ENCODE results near the gene ZDHHC14. TPM values are rescaled to one million over a fixed set of nuclear protein-coding genes. Genes with fewer than 3 reads are reported as not detected.
A peak's percentile ranks its signal among the peaks of the same experiment; 100 is the strongest.
"Not testable (repeated sequence)": the region's sequence is repeated elsewhere in the genome, so short reads cannot be mapped to it uniquely, and the experiment has no call there.

ZDHHC14 gene
- total and polyA plus RNA-seq, 12 donors = 7.7 to 31.2 (median 15.2) TPM

DNA sequence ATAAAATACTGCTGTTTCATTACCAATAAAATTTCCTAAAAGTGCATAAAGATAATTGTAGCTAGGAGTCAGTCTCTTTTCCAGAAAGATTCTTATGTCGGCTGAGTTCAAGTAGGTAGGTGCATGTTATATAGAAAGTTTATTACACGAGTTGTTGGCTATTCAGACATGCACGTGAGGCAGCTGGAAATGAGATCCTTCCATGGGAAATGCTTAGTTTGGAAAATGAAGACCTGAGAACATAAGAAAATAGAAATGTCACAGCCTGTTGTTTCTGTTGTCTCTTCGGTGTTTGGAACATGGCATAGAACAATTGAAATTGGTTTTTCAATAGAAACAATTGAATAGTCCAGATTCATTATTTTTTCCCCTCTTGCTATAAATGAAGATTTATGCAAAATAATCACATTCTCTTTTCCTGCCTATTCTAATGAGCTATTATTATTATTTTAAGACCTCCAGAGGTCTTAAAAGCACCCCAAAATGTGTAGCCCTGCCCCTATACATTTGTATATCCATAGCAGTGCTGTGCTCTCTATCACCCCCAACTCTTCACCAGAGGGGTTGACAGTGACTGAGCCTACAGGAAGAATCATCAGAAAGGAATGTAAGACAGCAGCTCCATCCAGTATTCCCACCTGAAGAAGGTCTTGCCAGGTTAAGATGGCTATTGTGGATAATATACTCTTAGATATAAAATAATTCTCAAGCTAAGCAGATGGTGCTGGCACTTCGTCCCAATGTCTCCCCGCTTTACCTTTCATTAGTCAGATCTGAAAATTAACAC is 82.2 kb downstream of the ZDHHC14 start:
- H3K27me3 ChIP-seq = no peaks in the 10 kb centered on the region
- 82 to 87% methylated on average over 6 of the region's 6 CpGs for WGBS, 2 donors
- ATAC-seq (no peak), DNase-seq (no peak)
- H3K4me3 ChIP-seq = no peak overlapping the region
- H3K27ac ChIP-seq = no peak overlapping the region
- peaks cover 3 to 44% (median 20%) of the 10 kb centered on the region in 9 donors for H3K4me1 ChIP-seq
- TF ChIP-seq, protein P1, sequence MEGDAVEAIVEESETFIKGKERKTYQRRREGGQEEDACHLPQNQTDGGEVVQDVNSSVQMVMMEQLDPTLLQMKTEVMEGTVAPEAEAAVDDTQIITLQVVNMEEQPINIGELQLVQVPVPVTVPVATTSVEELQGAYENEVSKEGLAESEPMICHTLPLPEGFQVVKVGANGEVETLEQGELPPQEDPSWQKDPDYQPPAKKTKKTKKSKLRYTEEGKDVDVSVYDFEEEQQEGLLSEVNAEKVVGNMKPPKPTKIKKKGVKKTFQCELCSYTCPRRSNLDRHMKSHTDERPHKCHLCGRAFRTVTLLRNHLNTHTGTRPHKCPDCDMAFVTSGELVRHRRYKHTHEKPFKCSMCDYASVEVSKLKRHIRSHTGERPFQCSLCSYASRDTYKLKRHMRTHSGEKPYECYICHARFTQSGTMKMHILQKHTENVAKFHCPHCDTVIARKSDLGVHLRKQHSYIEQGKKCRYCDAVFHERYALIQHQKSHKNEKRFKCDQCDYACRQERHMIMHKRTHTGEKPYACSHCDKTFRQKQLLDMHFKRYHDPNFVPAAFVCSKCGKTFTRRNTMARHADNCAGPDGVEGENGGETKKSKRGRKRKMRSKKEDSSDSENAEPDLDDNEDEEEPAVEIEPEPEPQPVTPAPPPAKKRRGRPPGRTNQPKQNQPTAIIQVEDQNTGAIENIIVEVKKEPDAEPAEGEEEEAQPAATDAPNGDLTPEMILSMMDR (IDR thresholded peaks at IDR 0.05) = no peak
- H3K36me3 ChIP-seq = no peaks in the 10 kb centered on the region
- no peaks in the 10 kb centered on the region for H3K9me3 ChIP-seq
- intact Hi-C loops (cut with DNase I) = no loop called here

GRCh38 chr6:157463743-157464135 is 82.7 kb downstream of the ZDHHC14 start:
- H3K9me3 ChIP-seq; H3K36me3 ChIP-seq; H3K27me3 ChIP-seq; H3K4me3 ChIP-seq; DNase-seq; intact Hi-C loops (cut with DNase I); H3K27ac ChIP-seq; ATAC-seq: not testable (repeated sequence)
- 98 to 99% methylated on average over 4 of the region's 4 CpGs for WGBS, 2 donors
- peaks cover 3 to 44% (median 20%) of the 10 kb centered on the region in 9 donors for H3K4me1 ChIP-seq

- ATAC-seq (no peak), DNase-seq (no peak)
- 88 to 90% methylated on average over 11 of the region's 11 CpGs for WGBS, 2 donors
Observed at GRCh38 chr6:157464653-157465535, 83.9 kb downstream of the ZDHHC14 start.

GRCh38 chr6:157466342-157466648 is 85.3 kb downstream of the ZDHHC14 start:
- H3K36me3 ChIP-seq = no peaks in the 10 kb centered on the region
- intact Hi-C loops (cut with DNase I) = no loop called here
- peaks cover 3 to 35% (median 9%) of the 10 kb centered on the region in 9 donors for H3K4me1 ChIP-seq
- TF ChIP-seq, protein P1 (IDR thresholded peaks at IDR 0.05) = no peak
- ATAC-seq (no peak), DNase-seq (no peak)
- H3K9me3 ChIP-seq = no peaks in the 10 kb centered on the region
- H3K27ac ChIP-seq = no peak overlapping the region
- no peaks in the 10 kb centered on the region for H3K27me3 ChIP-seq
- WGBS, 2 donors = 96 to 97% methylated on average over 4 of the region's 4 CpGs
- H3K4me3 ChIP-seq = no peak overlapping the region

More at GRCh38 chr6:157464653-157465535, 83.9 kb downstream of the ZDHHC14 start:
- intact Hi-C loops (cut with DNase I) = no loop called here
- H3K4me1 ChIP-seq = peaks cover 3 to 44% (median 20%) of the 10 kb centered on the region in 9 donors
- no peaks in the 10 kb centered on the region for H3K9me3 ChIP-seq
- H3K4me3 ChIP-seq = no peak overlapping the region
- H3K27me3 ChIP-seq = no peaks in the 10 kb centered on the region
- H3K27ac ChIP-seq = peak overlapping the region in 1 of 10 donors; percentile 23
- TF ChIP-seq, protein P1 (IDR thresholded peaks at IDR 0.05) = no peak
- H3K36me3 ChIP-seq = no peaks in the 10 kb centered on the region

DNA sequence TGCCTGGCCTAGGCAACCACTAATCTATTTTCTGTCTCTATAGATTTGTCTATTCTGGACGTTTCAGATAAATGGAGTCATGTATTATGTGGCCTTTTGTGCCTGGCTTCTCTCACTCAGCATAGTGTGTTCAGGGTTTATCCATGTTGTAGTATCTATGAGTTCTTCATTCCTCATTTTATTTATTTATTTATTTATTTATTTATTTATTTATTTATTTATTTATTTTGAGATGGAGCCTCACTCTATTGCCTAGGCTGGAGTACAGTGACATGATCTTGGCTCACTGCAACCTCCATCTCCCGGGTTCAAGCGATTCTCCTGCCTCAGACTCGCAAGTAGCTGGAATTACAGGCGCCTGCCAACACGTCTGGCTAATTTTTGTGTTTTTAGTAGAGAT is 86.3 kb downstream of the ZDHHC14 start:
- WGBS, 2 donors = 89 to 93% methylated on average over 6 of the region's 6 CpGs
- H3K27me3 ChIP-seq; ATAC-seq; H3K9me3 ChIP-seq; H3K27ac ChIP-seq; DNase-seq; intact Hi-C loops (cut with DNase I); H3K4me3 ChIP-seq; H3K36me3 ChIP-seq: not testable (repeated sequence)
- peaks cover 0 to 24% (median 3%) of the 10 kb centered on the region in 9 donors for H3K4me1 ChIP-seq

All from heart right ventricle (tissue), 16 donors.